ENCODE measurements around the gene GPSM1.

DNA sequence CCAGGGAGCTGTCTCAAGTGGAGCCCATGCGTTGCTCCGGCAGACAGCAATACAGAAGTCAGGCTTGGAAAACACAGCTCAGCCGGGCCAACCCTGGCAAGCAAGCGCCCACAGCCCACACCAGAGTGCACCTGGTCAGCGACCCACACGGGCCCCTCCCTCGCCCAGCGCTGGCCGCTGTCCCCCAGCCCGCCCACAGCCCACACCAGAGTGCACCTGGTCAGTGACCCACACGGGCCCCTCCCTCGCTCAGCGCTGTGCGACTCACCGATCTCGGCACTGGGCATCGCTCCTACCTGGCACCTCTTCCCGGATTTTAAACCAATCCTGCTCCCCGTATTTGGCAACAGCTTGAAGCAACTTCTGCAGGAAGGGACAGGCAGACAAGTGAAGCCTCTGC lies 59.9 kb downstream of the GPSM1 start:
- no peak for TF ChIP-seq CTCF (conservative IDR thresholded peaks at IDR 0.05; ENCODE audit: low read depth, low read length)
- no peak for TF ChIP-seq EZH2 (IDR thresholded peaks at IDR 0.05; ENCODE audit: low read length, unreplicated experiment)
- TF ChIP-seq EZH2phosphoT487 (IDR thresholded peaks at IDR 0.05; ENCODE audit: borderline replicate concordance, low read length), result no peak

Measured in PC-3 (cell line).